ENCODE data around the gene ARHGEF17. TPM values are rescaled to one million over a fixed set of nuclear protein-coding genes. Genes with fewer than 3 reads are reported as not detected.

ARHGEF17 gene
- total and polyA plus RNA-seq, 2 of the 13 experiments (the other 11 are each of a cell fraction or from before 2014, with no cell fraction given) = 10.7 to 28.8 TPM

DNA sequence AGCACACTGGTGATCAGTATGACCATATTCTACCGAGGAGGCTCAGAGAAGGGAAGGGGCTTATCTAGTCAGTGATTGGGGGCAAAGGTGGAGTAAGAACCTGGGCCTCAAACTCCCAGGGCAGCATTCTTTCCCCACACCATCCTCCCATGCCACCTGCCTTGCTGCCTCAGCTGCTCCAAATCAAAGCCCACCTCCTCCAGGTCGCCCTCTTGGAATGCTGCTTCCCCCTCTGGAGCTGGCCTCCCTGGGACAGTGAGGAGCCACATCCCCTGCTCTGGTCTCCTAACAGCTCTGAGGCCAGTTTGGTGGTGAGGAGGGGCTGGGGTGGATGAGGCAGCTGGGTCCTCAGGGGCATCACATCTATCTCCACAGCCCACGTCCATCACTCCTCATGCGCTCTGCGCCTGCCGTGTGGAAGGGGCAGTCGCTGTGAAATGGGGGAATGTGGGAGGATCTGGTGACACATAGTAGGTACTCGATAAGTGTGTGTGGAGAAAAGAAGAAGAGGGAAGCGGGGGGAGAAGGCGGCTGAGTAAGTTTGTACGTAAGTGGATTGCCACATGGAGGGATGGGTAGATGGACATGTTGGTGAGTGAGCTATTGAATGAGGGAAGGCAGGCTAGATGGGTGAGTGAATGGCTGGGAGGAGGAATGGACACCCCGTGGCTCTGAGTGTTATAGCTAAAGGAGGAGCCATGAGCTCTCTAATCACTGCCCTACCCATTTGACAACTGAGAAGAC is 16.1 kb upstream of the ARHGEF17 start (continued):
- TF ChIP-seq, protein P1, sequence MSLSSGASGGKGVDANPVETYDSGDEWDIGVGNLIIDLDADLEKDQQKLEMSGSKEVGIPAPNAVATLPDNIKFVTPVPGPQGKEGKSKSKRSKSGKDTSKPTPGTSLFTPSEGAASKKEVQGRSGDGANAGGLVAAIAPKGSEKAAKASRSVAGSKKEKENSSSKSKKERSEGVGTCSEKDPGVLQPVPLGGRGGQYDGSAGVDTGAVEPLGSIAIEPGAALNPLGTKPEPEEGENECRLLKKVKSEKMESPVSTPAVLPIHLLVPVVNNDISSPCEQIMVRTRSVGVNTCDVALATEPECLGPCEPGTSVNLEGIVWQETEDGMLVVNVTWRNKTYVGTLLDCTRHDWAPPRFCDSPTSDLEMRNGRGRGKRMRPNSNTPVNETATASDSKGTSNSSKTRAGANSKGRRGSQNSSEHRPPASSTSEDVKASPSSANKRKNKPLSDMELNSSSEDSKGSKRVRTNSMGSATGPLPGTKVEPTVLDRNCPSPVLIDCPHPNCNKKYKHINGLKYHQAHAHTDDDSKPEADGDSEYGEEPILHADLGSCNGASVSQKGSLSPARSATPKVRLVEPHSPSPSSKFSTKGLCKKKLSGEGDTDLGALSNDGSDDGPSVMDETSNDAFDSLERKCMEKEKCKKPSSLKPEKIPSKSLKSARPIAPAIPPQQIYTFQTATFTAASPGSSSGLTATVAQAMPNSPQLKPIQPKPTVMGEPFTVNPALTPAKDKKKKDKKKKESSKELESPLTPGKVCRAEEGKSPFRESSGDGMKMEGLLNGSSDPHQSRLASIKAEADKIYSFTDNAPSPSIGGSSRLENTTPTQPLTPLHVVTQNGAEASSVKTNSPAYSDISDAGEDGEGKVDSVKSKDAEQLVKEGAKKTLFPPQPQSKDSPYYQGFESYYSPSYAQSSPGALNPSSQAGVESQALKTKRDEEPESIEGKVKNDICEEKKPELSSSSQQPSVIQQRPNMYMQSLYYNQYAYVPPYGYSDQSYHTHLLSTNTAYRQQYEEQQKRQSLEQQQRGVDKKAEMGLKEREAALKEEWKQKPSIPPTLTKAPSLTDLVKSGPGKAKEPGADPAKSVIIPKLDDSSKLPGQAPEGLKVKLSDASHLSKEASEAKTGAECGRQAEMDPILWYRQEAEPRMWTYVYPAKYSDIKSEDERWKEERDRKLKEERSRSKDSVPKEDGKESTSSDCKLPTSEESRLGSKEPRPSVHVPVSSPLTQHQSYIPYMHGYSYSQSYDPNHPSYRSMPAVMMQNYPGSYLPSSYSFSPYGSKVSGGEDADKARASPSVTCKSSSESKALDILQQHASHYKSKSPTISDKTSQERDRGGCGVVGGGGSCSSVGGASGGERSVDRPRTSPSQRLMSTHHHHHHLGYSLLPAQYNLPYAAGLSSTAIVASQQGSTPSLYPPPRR (CRISPR knock-in tag; IDR thresholded peaks at IDR 0.05; ENCODE audit: borderline replicate concordance) = no peak
- TF ChIP-seq, protein P2, sequence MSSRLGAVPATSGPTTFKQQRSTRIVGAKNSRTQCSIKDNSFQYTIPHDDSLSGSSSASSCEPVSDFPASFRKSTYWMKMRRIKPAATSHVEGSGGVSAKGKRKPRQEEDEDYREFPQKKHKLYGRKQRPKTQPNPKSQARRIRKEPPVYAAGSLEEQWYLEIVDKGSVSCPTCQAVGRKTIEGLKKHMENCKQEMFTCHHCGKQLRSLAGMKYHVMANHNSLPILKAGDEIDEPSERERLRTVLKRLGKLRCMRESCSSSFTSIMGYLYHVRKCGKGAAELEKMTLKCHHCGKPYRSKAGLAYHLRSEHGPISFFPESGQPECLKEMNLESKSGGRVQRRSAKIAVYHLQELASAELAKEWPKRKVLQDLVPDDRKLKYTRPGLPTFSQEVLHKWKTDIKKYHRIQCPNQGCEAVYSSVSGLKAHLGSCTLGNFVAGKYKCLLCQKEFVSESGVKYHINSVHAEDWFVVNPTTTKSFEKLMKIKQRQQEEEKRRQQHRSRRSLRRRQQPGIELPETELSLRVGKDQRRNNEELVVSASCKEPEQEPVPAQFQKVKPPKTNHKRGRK (CRISPR knock-in tag; IDR thresholded peaks at IDR 0.05) = no peak
- TF ChIP-seq SP4 (CRISPR knock-in tag; IDR thresholded peaks at IDR 0.05) = no peak
- no peak for TF ChIP-seq ELF1 (CRISPR knock-in tag; IDR thresholded peaks at IDR 0.05)
- TF ChIP-seq ZNF878 (CRISPR knock-in tag; IDR thresholded peaks at IDR 0.05) = no peak
- TF ChIP-seq ZNF205 (CRISPR knock-in tag; IDR thresholded peaks at IDR 0.05) = no peak

Data from HepG2 (cell line).